ENCODE results near the gene DNAJC4.

- TF ChIP-seq CTCF (optimal IDR thresholded peaks at IDR 0.05 in 1 of 3, IDR thresholded peaks at IDR 0.05 in 1 of 3, conservative IDR thresholded peaks at IDR 0.05 in 1 of 3; ENCODE audit: extremely low read depth in 1 of 3, insufficient read depth in 2 of 3, low read length in 3 of 3) (no peak), EZH2 (IDR thresholded peaks at IDR 0.05; ENCODE audit: low read length) (no peak)
These were observed 44.9 kb downstream of the DNAJC4 start for GRCh38 chr11:64275031-64275800.
